Skeletal muscle satellite cell (primary cell): ENCODE results near the gene ZBTB42.
"Not testable (repeated sequence)": the region's sequence is repeated elsewhere in the genome, so short reads cannot be mapped to it uniquely, and the experiment has no call there.

Experiments used
- H3K27me3 ChIP-seq: 2 replicates; pipeline ENCODE4 v1.7.0; 2013; ENCODE audit warnings: low read length; ENCODE audit not compliant: control insufficient read depth, insufficient read depth
- H3K36me3 ChIP-seq: 2 replicates; pipeline ENCODE4 v1.7.0; 2013; ENCODE audit warnings: mild to moderate bottlenecking, control low read depth, low read length; ENCODE audit not compliant: insufficient read depth
- H3K4me1 ChIP-seq: 2 replicates; pipeline ENCODE4 v1.7.0; 2013; ENCODE audit warnings: low read length; ENCODE audit not compliant: control insufficient read depth, insufficient read depth
- H3K4me2 ChIP-seq: 2 replicates; pipeline ENCODE4 v1.7.0; 2013; ENCODE audit warnings: mild to moderate bottlenecking, low read length
- H3K4me3 ChIP-seq: 2 replicates; pipeline ENCODE4 v1.7.0; 2013; ENCODE audit warnings: low read length
- H3K9ac ChIP-seq: 2 replicates; pipeline ENCODE4 v1.7.0; 2013; ENCODE audit warnings: mild to moderate bottlenecking, low read depth, low read length, moderate library complexity
- H3K9me3 ChIP-seq: replicated peaks from 2 replicates; pipeline ENCODE4 v1.7.0; 2013; ENCODE audit warnings: mild to moderate bottlenecking, control low read depth, low read length

Gene ZBTB42

DNA sequence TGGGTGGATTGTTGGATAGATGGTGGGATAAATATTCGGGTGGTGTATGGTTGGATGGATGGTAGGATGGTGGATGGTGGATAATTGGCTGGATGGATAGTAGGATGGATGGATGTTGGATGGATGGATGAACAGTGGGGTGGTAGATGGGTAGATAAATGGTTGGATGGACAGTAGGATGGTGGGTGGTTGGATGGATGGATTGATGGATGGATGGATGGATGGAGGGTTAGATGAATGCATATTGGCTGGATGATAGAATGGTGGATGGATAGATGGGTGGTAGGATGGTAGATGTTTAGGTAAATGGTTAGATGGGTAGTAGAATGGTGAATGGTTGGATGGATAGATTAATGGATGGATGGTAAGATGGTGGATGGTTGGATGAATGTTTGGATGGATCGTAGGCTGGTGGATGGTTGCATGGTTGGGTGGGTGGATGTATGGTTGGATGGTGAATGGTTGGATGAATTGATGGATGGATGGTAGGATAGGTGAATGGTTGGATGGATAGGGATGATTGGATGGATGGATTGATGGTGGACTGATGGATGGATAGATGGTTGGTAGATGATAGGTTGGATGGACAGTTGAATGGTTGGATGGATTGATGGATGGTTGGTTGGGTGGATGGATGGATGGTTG, 23.6 kb downstream of the ZBTB42 start:
- peaks cover 19% of the 10 kb centered on the region for H3K4me1 ChIP-seq
- no peak overlapping the region for H3K9ac ChIP-seq
- H3K4me3 ChIP-seq = no peak overlapping the region
- no peaks in the 10 kb centered on the region for H3K36me3 ChIP-seq
- H3K9me3 ChIP-seq = no peaks in the 10 kb centered on the region
- no peak overlapping the region for H3K4me2 ChIP-seq
- no peaks in the 10 kb centered on the region for H3K27me3 ChIP-seq

- Histone ChIP-seq H3K9ac (peak overlapping the region; percentile 66), H3K4me2 (peak overlapping the region; percentile 98), H3K4me3 (peak overlapping the region; percentile 76), H3K9me3 (no peaks in the 10 kb centered on the region), H3K36me3 (no peaks in the 10 kb centered on the region), H3K4me1 (peaks cover 19% of the 10 kb centered on the region), H3K27me3 (no peaks in the 10 kb centered on the region)
These were observed 25.4 kb downstream of the ZBTB42 start for GRCh38 chr14:104826189-104826860.

DNA sequence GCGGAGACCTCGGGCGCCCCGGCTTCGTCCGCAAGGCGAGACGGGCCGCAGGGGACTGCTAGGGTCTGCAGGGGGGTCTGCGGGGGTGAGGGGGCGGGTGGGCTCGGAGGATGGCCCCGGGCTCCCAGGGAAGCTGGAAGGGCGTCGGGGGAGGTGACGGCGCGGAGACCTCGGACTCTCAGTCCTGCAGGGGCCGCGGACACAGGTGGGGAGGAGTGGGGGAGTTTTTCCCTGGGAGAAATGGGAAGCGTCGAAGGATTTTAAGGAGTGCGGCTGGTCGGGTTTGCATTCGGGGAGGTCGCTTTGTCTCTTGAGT, 25.9 kb downstream of the ZBTB42 start:
- Histone ChIP-seq H3K4me2 (peak overlapping the region; percentile 73), H3K9ac (no peak overlapping the region), H3K4me3 (peak overlapping the region; percentile 61), H3K4me1 (peaks cover 19% of the 10 kb centered on the region), H3K36me3 (no peaks in the 10 kb centered on the region), H3K9me3 (no peaks in the 10 kb centered on the region), H3K27me3 (no peaks in the 10 kb centered on the region)

- H3K4me2 ChIP-seq = peak overlapping the region; percentile 73
- peaks cover 19% of the 10 kb centered on the region for H3K4me1 ChIP-seq
- no peaks in the 10 kb centered on the region for H3K27me3 ChIP-seq
- H3K4me3 ChIP-seq = peak overlapping the region; percentile 47
- H3K36me3 ChIP-seq = no peaks in the 10 kb centered on the region
- no peak overlapping the region for H3K9ac ChIP-seq
- H3K9me3 ChIP-seq = no peaks in the 10 kb centered on the region
These were observed 26.5 kb downstream of the ZBTB42 start for GRCh38 chr14:104827177-104828055.

DNA sequence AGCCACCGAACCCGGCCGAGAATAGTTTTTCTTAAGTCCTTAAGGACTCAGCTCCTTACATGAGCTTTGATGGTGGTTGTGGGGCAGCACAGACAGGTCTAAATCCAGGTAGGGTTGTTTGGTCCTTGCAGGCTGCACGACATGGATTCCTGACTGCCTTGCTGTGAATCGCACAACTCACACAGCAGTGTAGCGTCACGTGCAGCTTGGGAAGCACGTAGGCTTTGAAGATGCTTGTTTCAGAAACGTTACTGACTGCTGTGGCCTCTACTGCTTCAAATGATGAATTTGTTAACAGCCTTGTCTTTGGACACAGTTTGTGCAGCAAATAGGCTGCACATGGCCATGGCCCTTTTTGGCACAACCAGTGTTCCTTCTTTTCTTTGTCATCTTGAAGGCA, 29.9 kb downstream of the ZBTB42 start:
- H3K4me2 ChIP-seq = no peak overlapping the region
- H3K36me3 ChIP-seq = no peaks in the 10 kb centered on the region
- H3K9me3 ChIP-seq = no peaks in the 10 kb centered on the region
- no peak overlapping the region for H3K4me3 ChIP-seq
- no peak overlapping the region for H3K9ac ChIP-seq
- no peaks in the 10 kb centered on the region for H3K27me3 ChIP-seq
- peaks cover 16% of the 10 kb centered on the region for H3K4me1 ChIP-seq

DNA sequence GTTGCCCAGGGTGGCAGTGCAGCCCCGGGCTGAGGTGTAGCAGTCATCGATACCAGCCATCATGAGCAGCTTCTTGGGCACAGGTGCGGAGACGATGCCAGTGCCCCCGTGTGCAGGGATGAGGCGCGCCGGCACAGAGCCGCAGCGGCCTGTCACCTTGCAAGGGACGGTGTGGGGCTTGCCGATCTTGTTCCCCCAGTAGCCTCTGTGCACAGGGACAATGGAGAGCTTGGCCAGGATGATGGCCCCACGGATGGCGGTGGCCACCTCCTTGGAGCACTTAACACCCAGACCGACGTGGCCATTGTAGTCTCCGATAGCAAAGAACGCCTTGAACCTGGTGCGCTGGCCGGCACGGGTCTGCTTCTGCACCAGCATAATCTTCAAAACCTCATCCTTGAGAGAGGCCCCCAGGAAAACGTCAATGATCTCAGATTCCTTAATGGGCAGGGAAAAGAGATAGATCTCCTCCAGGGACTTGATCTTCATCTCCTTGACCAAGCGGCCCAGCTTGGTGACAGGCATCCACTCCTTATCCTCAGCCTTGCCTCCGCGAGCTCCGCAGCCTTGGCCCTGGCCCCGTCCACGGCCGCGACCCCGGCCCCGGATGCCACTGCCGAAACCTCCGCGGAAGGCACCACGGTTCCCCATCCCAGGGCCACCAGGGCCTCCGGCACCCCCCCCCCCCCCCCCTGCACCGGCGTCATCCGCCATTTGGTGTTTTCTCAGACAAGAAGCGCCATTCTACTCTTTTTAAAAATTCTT, 35.5 kb downstream of the ZBTB42 start:
- H3K9ac ChIP-seq, H3K36me3 ChIP-seq, H3K4me2 ChIP-seq, H3K9me3 ChIP-seq, H3K4me3 ChIP-seq, H3K4me1 ChIP-seq: not testable (repeated sequence)
- H3K27me3 ChIP-seq = peaks cover 11% of the 10 kb centered on the region

DNA sequence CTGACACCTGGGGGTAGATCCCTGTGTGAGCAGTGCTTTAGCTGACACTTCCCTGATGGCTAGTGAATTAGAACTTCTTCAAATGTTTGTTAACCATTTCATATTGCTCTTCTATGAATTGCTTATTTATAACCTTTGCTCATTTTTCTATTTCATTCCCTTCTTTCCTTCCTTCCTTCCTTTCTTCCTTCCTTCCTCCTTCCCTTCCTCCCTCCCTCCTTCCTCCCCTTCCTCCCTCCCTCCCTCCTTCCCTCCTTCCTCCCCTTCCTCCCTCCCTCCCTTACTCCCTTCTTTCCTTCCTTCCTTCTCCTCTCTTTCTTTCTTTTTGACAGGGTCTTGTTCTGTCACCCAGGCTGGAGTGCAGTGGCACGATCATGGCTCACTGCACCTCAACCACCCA, 40.8 kb downstream of the ZBTB42 start:
- Histone ChIP-seq H3K4me2 (no peak overlapping the region), H3K9me3 (no peaks in the 10 kb centered on the region), H3K27me3 (peaks cover 63% of the 10 kb centered on the region), H3K9ac (no peak overlapping the region), H3K4me1 (peaks cover 7% of the 10 kb centered on the region), H3K4me3 (no peak overlapping the region), H3K36me3 (no peaks in the 10 kb centered on the region)

DNA sequence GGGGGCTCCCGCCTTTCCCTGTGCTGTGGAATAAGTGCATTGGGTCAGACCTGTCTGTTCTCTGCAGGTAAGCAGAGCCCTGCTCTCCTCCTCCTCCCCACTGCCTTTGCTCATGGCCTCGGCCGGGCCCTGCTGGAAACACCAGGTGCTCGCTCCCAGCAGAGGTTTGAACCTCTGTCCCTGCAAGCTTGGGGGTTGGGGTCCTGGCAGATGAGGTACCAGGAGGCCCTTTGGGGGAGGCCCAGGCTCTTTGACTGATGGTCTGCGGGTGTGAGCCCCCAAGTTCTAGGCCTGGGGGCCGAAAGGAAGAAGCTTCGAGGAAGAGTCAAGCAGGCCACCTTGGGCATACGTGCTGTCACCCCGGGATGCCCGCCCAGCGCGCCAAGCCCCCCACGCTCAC, 42.1 kb downstream of the ZBTB42 start:
- Histone ChIP-seq H3K9ac (no peak overlapping the region), H3K9me3 (no peaks in the 10 kb centered on the region), H3K36me3 (no peaks in the 10 kb centered on the region), H3K4me1 (peaks cover 7% of the 10 kb centered on the region), H3K27me3 (peaks cover 65% of the 10 kb centered on the region), H3K4me3 (no peak overlapping the region), H3K4me2 (no peak overlapping the region)

DNA sequence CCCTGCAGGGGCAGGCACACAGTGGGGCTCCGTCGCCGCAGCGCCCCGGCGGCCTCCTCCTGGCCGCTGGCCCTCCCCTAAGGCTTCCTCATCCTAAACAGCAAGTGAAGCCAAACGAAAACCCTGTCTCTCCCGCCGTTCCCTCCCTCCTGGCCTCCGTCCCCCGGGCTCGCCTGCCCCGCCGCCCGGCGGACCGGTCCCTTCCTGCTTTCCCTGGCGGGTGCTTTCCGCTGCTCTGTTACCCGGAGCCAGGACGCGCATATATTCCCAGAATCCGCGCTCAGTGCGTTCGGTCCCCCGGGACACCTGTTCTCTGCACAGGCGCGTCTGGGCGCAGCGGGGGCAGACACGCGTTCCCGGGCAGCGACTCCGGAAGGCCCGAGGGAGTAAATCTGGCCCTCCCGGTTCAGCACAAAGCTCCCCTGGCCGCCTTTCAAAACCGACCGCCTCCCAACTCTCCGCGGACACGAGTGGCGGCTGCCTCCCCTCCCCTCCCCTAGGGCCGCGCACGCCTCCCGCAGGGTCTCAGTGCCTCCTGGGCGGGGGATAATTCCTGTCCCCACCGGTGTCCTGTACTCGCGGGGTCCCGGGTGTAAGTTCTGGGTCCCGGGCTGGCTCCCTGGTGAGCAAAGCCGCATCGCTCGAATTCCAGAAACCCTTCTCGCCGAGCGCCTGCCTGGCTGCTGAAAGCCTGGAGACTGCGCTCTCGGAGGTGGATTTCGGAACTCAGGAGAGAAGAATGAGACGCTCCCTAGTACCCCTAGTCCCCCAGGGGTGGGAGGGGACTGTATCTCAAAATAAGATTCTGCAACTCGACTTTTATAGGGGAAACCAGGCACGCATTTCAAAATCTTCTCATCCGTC, 42.8 kb downstream of the ZBTB42 start:
- peaks cover 68% of the 10 kb centered on the region for H3K27me3 ChIP-seq
- H3K9ac ChIP-seq = no peak overlapping the region
- peak overlapping the region; percentile 58 for H3K4me2 ChIP-seq
- peaks cover 7% of the 10 kb centered on the region for H3K4me1 ChIP-seq
- H3K36me3 ChIP-seq = no peaks in the 10 kb centered on the region
- peak overlapping the region; percentile 59 for H3K4me3 ChIP-seq
- no peaks in the 10 kb centered on the region for H3K9me3 ChIP-seq

GRCh38 chr14:104844306-104845032, 43.6 kb downstream of the ZBTB42 start:
- H3K4me1 ChIP-seq = peaks cover 7% of the 10 kb centered on the region
- peaks cover 73% of the 10 kb centered on the region for H3K27me3 ChIP-seq
- H3K9ac ChIP-seq = no peak overlapping the region
- H3K4me3 ChIP-seq = no peak overlapping the region
- peak overlapping the region; percentile 58 for H3K4me2 ChIP-seq
- H3K36me3 ChIP-seq = no peaks in the 10 kb centered on the region
- no peaks in the 10 kb centered on the region for H3K9me3 ChIP-seq
